MM.1S (cell line): ENCODE measurements around the gene CHST10.

Experiments used
- DNase-seq: peaks from one replicate; pipeline ENCODE4 v3.0.0-alpha.2; 2015
- H2AFZ ChIP-seq: fragments of 300-600 bp; sonication (generic); 2 replicates; pipeline ENCODE4 v1.6.0; 2016; ENCODE audit warnings: antibody characterized with exemption, low read length
- H3F3A ChIP-seq: fragments of 300-600 bp; sonication (generic); 2 replicates; pipeline ENCODE4 v1.6.1; 2016; ENCODE audit warnings: mild to moderate bottlenecking, antibody characterized with exemption, low read length, moderate library complexity, mixed read lengths; ENCODE audit not compliant: insufficient read depth
- H3K27ac ChIP-seq: fragments of 300-600 bp; sonication (generic); 2 replicates; pipeline ENCODE4 v1.5.1; 2016; ENCODE audit warnings: mild to moderate bottlenecking, low read length
- H3K27me3 ChIP-seq: fragments of 300-600 bp; sonication (generic); replicated peaks from 2 replicates; pipeline ENCODE4 v1.6.0; 2016; ENCODE audit warnings: low read length; ENCODE audit not compliant: insufficient read depth
- H3K36me3 ChIP-seq: fragments of 300-600 bp; sonication (generic); replicated peaks from 2 replicates; pipeline ENCODE4 v1.6.1; 2016; ENCODE audit warnings: mild to moderate bottlenecking, low read length, mixed read lengths; ENCODE audit not compliant: insufficient read depth
- H3K4me1 ChIP-seq: fragments of 300-600 bp; sonication (generic); 2 replicates; pipeline ENCODE4 v1.6.1; 2016; ENCODE audit warnings: low read length, mixed read lengths
- H3K4me2 ChIP-seq: fragments of 300-600 bp; sonication (generic); 2 replicates; pipeline ENCODE4 v1.6.0; 2016; ENCODE audit warnings: low read depth, low read length
- H3K4me3 ChIP-seq: fragments of 300-600 bp; sonication (generic); 2 replicates; pipeline ENCODE4 v1.5.1; 2016; ENCODE audit warnings: low read length, mixed read lengths
- H3K79me2 ChIP-seq: fragments of 300-600 bp; sonication (generic); 2 replicates; pipeline ENCODE4 v1.6.1; 2016; ENCODE audit warnings: mixed run types, low read length, mixed read lengths
- H3K9ac ChIP-seq: fragments of 300-600 bp; sonication (generic); 2 replicates; pipeline ENCODE4 v1.6.1; 2016; ENCODE audit warnings: low read length, mixed read lengths
- H3K9me2 ChIP-seq: fragments of 300-600 bp; sonication (generic); replicated peaks from 2 replicates; pipeline ENCODE4 v1.6.1; 2016; ENCODE audit warnings: mild to moderate bottlenecking, low read length, mixed read lengths; ENCODE audit not compliant: insufficient read depth
- H3K9me3 ChIP-seq: fragments of 300-600 bp; sonication (generic); replicated peaks from 2 replicates; pipeline ENCODE4 v1.6.1; 2016; ENCODE audit warnings: mild to moderate bottlenecking, low read length, mixed read lengths; ENCODE audit not compliant: insufficient read depth
- H4K20me1 ChIP-seq: fragments of 300-600 bp; sonication (generic); 2 replicates; pipeline ENCODE4 v1.6.1; 2016; ENCODE audit warnings: mild to moderate bottlenecking, low read length, moderate library complexity, mixed read lengths; ENCODE audit not compliant: insufficient read depth
- EZH2 ChIP-seq: fragments of 300-600 bp; sonication (generic); optimal IDR thresholded peaks from 2 replicates; pipeline ENCODE3; 2017; ENCODE audit warnings: low read depth, mild to moderate bottlenecking, antibody characterized with exemption, low read length, mixed read lengths
- EZH2phosphoT487 ChIP-seq: fragments of 300-600 bp; sonication (generic); IDR thresholded peaks from 2 replicates; pipeline ENCODE4 v1.6.1; 2018; ENCODE audit warnings: antibody characterized with exemption, low read length
- TF ChIP-seq, protein P1 (sequence below): fragments of 300-600 bp; sonication (generic); IDR thresholded peaks from 2 replicates; pipeline ENCODE4 v1.5.1; 2016; ENCODE audit warnings: antibody characterized with exemption, low read length, mixed read lengths

Gene CHST10

DNA sequence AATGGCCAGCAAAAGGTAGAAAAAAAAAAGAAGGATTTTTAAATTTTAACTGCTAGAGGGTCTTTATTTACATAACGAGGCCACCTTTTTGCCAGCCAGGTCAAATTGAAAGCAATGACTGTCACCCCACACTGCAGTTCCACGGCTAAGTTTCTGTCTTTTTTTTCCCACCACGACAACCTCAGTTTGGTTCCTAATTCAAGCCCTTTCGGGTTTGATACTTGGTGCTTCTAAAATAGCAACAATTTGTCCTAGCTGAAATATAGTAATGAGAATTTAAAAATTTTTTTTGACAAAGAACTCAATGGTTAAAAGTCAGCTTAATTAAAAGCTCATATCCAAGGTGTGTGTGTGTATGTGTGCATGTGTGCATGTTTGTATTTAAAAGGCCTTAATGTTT is 36.4 kb upstream of the CHST10 start:
- H3K9ac ChIP-seq, result no peak overlapping the region
- TF ChIP-seq EZH2, result no peak
- no peaks in the 10 kb centered on the region for H3K36me3 ChIP-seq
- no peak overlapping the region for H3K4me2 ChIP-seq
- H3K27me3 ChIP-seq, result no peaks in the 10 kb centered on the region
- no peak for DNase-seq
- H3K9me3 ChIP-seq, result no peaks in the 10 kb centered on the region
- no peak overlapping the region for H2AFZ ChIP-seq
- H3K27ac ChIP-seq, result no peak overlapping the region
- H3K79me2 ChIP-seq, result no peaks in the 10 kb centered on the region
- no peaks in the 10 kb centered on the region for H3F3A ChIP-seq
- H3K4me3 ChIP-seq, result no peak overlapping the region
- no peaks in the 10 kb centered on the region for H4K20me1 ChIP-seq
- H3K9me2 ChIP-seq, result no peaks in the 10 kb centered on the region
- H3K4me1 ChIP-seq, result no peaks in the 10 kb centered on the region

DNA sequence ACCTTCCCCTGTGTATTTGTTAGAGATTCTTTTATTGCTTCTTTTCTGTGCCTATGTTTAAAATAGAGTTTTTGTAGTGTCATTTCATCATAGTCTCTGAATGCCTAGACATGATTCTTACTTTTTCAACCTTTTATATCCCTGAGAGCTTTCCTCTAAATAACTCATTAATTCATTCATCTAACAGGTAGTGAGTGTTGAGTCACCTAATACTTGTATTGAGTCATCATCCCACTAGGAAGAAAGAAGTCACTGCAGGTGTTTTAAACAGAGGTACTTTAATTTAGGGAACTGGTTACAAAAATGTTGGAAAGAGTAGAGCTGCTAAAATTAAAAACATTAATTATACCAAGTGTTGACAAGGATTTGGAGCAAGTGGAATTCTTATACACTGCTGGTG is 34.3 kb upstream of the CHST10 start:
- H4K20me1 ChIP-seq, result no peaks in the 10 kb centered on the region
- TF ChIP-seq EZH2phosphoT487 (no peak), EZH2 (no peak)
- TF ChIP-seq, protein P1, sequence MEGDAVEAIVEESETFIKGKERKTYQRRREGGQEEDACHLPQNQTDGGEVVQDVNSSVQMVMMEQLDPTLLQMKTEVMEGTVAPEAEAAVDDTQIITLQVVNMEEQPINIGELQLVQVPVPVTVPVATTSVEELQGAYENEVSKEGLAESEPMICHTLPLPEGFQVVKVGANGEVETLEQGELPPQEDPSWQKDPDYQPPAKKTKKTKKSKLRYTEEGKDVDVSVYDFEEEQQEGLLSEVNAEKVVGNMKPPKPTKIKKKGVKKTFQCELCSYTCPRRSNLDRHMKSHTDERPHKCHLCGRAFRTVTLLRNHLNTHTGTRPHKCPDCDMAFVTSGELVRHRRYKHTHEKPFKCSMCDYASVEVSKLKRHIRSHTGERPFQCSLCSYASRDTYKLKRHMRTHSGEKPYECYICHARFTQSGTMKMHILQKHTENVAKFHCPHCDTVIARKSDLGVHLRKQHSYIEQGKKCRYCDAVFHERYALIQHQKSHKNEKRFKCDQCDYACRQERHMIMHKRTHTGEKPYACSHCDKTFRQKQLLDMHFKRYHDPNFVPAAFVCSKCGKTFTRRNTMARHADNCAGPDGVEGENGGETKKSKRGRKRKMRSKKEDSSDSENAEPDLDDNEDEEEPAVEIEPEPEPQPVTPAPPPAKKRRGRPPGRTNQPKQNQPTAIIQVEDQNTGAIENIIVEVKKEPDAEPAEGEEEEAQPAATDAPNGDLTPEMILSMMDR, result no peak
- no peaks in the 10 kb centered on the region for H3K27me3 ChIP-seq
- no peak overlapping the region for H2AFZ ChIP-seq
- H3K36me3 ChIP-seq, result no peaks in the 10 kb centered on the region
- H3K4me2 ChIP-seq, result no peak overlapping the region
- H3K9me3 ChIP-seq, result no peaks in the 10 kb centered on the region
- H3K79me2 ChIP-seq, result no peaks in the 10 kb centered on the region
- H3F3A ChIP-seq, result no peaks in the 10 kb centered on the region
- no peak overlapping the region for H3K27ac ChIP-seq
- H3K4me3 ChIP-seq, result no peak overlapping the region
- no peak overlapping the region for H3K9ac ChIP-seq
- no peak for DNase-seq
- H3K4me1 ChIP-seq, result no peaks in the 10 kb centered on the region
- no peaks in the 10 kb centered on the region for H3K9me2 ChIP-seq

GRCh38 chr2:100451092-100451491 is 33.6 kb upstream of the CHST10 start:
- no peak overlapping the region for H3K27ac ChIP-seq
- no peaks in the 10 kb centered on the region for H3K36me3 ChIP-seq
- no peak overlapping the region for H3K4me2 ChIP-seq
- H3K9me2 ChIP-seq, result no peaks in the 10 kb centered on the region
- no peak overlapping the region for H3K9ac ChIP-seq
- H3K27me3 ChIP-seq, result no peaks in the 10 kb centered on the region
- no peaks in the 10 kb centered on the region for H4K20me1 ChIP-seq
- DNase-seq, result no peak
- no peak overlapping the region for H2AFZ ChIP-seq
- H3K4me3 ChIP-seq, result no peak overlapping the region
- H3K4me1 ChIP-seq, result no peaks in the 10 kb centered on the region
- H3K79me2 ChIP-seq, result no peaks in the 10 kb centered on the region
- H3F3A ChIP-seq, result no peaks in the 10 kb centered on the region
- no peaks in the 10 kb centered on the region for H3K9me3 ChIP-seq
- TF ChIP-seq EZH2, result no peak
- TF ChIP-seq, protein P1, result no peak
- TF ChIP-seq EZH2phosphoT487, result no peak

- Histone ChIP-seq H3K9me3 (no peaks in the 10 kb centered on the region), H3K9me2 (no peaks in the 10 kb centered on the region), H3K27me3 (no peaks in the 10 kb centered on the region), H4K20me1 (no peaks in the 10 kb centered on the region), H3K27ac (no peak overlapping the region), H3K79me2 (no peaks in the 10 kb centered on the region), H2AFZ (no peak overlapping the region), H3K4me2 (no peak overlapping the region), H3K9ac (no peak overlapping the region), H3K4me1 (no peaks in the 10 kb centered on the region), H3F3A (no peaks in the 10 kb centered on the region), H3K36me3 (no peaks in the 10 kb centered on the region), H3K4me3 (no peak overlapping the region)
- no peak for TF ChIP-seq EZH2
- TF ChIP-seq EZH2phosphoT487, result no peak
- TF ChIP-seq, protein P1, result no peak
- no peak for DNase-seq
These were observed 29.2 kb upstream of the CHST10 start for GRCh38 chr2:100446696-100447095.
